ENCODE results near the gene LPGAT1. TPM values are rescaled to one million over a fixed set of nuclear protein-coding genes. Genes with fewer than 3 reads are reported as not detected.
"Not testable (repeated sequence)": the region's sequence is repeated elsewhere in the genome, so short reads cannot be mapped to it uniquely, and the experiment has no call there.

The LPGAT1 gene
- total and polyA plus RNA-seq, 8 donors = 17.1 to 47.1 (median 20.7) TPM

- Histone ChIP-seq H3K9me3 (no peaks in the 10 kb centered on the region), H3K36me3 (no peaks in the 10 kb centered on the region), H3K27ac (no peak overlapping the region), H3K4me1 (no peaks in the 10 kb centered on the region), H3K4me3 (no peak overlapping the region), H3K27me3 (no peaks in the 10 kb centered on the region)
- intact Hi-C loops (cut with DNase I) = no loop called here
- ATAC-seq = no peak
- TF ChIP-seq, protein P1, sequence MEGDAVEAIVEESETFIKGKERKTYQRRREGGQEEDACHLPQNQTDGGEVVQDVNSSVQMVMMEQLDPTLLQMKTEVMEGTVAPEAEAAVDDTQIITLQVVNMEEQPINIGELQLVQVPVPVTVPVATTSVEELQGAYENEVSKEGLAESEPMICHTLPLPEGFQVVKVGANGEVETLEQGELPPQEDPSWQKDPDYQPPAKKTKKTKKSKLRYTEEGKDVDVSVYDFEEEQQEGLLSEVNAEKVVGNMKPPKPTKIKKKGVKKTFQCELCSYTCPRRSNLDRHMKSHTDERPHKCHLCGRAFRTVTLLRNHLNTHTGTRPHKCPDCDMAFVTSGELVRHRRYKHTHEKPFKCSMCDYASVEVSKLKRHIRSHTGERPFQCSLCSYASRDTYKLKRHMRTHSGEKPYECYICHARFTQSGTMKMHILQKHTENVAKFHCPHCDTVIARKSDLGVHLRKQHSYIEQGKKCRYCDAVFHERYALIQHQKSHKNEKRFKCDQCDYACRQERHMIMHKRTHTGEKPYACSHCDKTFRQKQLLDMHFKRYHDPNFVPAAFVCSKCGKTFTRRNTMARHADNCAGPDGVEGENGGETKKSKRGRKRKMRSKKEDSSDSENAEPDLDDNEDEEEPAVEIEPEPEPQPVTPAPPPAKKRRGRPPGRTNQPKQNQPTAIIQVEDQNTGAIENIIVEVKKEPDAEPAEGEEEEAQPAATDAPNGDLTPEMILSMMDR (IDR thresholded peaks at IDR 0.05) = no peak
- no peak for DNase-seq
Observed at GRCh38 chr1:211726467-211726995, 104.0 kb downstream of the LPGAT1 start.

DNA sequence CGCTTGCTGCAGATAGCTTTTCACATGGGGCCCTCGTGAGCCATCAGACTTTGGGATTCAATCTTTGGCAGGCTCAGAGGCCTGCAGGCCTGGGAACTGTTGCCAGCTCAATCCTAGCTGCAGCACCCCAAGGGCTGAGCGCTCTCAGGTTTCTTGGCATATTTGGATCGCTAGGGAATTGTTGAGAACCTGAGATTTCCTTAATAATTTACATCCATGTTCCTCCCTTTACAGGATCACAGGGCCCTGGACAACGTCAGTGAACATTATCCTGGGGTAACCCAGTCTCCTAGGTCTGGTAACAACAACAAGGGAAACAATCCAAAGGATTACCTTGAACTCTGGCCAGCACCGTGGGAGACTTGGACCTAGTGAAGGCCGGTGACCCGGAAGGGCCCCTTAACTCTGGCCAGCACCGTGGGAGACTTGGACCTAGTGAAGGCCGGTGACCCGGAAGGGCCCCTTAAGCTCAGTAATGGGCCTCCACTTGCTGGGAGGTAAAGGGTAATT lies 105.8 kb downstream of the LPGAT1 start:
- DNase-seq (no peak), ATAC-seq (no peak)
- Histone ChIP-seq H3K36me3 (no peaks in the 10 kb centered on the region), H3K4me3 (no peak overlapping the region), H3K27me3 (no peaks in the 10 kb centered on the region), H3K27ac (no peak overlapping the region), H3K9me3 (no peaks in the 10 kb centered on the region), H3K4me1 (no peaks in the 10 kb centered on the region)
- TF ChIP-seq, protein P1 (IDR thresholded peaks at IDR 0.05) = no peak
- intact Hi-C loops (cut with DNase I) = no loop called here

DNA sequence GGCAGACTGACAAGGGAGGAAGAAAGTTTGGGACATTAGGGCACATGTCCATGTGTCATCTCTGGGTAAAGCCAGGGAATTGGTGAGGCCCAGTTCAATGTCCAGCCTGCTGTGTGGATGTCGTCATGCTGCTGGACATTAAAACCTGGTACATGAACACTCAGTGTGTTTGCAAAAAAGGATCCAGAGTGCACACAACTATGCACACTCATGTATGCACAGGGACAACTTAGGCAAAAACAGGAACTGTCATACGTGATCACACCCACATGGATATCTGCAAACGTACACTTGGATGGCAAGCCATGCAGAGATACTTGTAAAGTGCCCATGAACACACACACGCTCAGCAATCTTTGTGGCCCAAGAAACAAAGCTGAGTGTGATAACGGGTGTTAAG lies 107.3 kb downstream of the LPGAT1 start:
- no peak for ATAC-seq

DNA sequence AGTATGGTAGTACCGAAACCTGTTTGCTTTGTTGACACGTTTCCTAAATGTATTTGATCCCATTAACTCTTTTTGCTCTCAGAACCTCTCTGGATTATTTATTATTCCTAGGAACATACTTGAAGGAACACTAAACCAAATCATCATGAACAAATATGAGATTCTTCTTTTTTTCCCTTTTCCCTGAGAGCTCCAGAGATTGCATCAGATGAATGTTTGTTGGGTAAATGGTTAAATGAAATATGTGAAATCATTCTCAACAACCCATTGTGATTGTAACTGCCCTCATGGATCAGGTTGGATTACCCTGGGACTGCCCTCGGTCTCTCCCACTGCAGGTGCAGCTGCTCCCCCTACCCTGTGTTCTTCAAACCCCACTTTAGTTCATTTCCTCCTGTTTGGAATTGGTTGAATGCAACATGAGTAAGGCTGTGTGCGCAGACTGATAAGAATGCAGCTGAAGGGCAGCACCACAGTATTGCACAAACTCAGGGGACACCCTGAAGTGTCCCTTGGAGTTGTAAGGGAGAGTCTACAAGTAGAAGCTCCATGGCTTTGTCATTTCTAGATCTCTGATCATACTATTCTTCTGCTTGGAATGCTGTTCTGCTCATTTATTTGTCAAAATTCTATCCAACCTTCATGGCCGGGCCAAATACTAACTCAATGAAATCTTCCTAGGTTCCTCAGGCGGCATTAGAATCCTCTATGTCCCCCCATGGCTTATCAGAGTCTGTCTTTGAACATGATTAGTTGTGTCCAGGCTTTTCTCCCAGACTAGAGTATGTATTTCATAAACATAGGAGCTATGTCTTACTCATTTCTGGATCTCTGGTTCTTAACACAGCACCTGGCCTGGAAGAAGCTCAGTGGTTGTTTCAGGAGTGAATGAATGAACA lies 108.0 kb downstream of the LPGAT1 start:
- DNase-seq = no peak
- Histone ChIP-seq H3K4me3 (no peak overlapping the region), H3K9me3 (no peaks in the 10 kb centered on the region), H3K27me3 (no peaks in the 10 kb centered on the region), H3K36me3 (no peaks in the 10 kb centered on the region), H3K4me1 (no peaks in the 10 kb centered on the region), H3K27ac (no peak overlapping the region)
- intact Hi-C loops (cut with DNase I) = no loop called here
- no peak for ATAC-seq
- TF ChIP-seq, protein P1 (IDR thresholded peaks at IDR 0.05) = no peak

More for the DNA sequence above, 107.3 kb downstream of the LPGAT1 start:
- TF ChIP-seq, protein P1 (IDR thresholded peaks at IDR 0.05) = no peak
- Histone ChIP-seq H3K36me3 (no peaks in the 10 kb centered on the region), H3K9me3 (no peaks in the 10 kb centered on the region), H3K4me3 (no peak overlapping the region), H3K27ac (no peak overlapping the region), H3K4me1 (no peaks in the 10 kb centered on the region), H3K27me3 (no peaks in the 10 kb centered on the region)
- DNase-seq = no peak
- intact Hi-C loops (cut with DNase I) = no loop called here

DNA sequence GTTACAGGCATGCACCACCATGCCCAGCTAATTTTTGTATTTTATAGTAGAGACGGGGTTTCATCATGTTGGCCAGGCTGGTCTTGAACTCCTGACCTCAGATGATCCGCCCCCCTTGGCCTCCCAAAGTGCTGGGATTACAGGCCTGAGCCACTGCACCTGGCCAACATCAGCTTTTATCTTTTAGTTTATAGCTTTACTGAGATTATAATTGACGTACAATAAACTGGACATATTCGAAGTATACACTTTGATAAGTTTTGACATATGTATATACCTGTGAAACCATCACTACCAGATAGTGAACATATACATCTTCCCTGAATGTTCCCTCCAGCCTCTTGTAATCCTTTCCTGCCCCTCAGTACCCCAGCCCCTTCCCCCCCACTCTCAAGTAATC lies 114.0 kb downstream of the LPGAT1 start:
- H3K27ac ChIP-seq; H3K4me1 ChIP-seq; H3K27me3 ChIP-seq; H3K9me3 ChIP-seq; ATAC-seq; DNase-seq; H3K4me3 ChIP-seq; H3K36me3 ChIP-seq; intact Hi-C loops (cut with DNase I): not testable (repeated sequence)
